Fibroblast of pulmonary artery (primary cell): ENCODE measurements around the gene GUCA1C.

Experiments used
- DNase-seq: peaks from one replicate; pipeline ENCODE4 v3.0.0-alpha.2; 2010; ENCODE audit warnings: low read depth
- H3K4me3 ChIP-seq: replicated peaks from 2 replicates; pipeline ENCODE4 v1.5.1; 2011; ENCODE audit warnings: low read depth, mild to moderate bottlenecking, control low read depth, low read length, moderate library complexity
- TF ChIP-seq, protein P1 (sequence below): IDR thresholded peaks from 2 replicates; pipeline ENCODE4 v1.5.1; 2011; ENCODE audit warnings: mild to moderate bottlenecking, control low read depth, low read length, inconsistent platforms; ENCODE audit errors: missing control alignments

Gene GUCA1C

DNA sequence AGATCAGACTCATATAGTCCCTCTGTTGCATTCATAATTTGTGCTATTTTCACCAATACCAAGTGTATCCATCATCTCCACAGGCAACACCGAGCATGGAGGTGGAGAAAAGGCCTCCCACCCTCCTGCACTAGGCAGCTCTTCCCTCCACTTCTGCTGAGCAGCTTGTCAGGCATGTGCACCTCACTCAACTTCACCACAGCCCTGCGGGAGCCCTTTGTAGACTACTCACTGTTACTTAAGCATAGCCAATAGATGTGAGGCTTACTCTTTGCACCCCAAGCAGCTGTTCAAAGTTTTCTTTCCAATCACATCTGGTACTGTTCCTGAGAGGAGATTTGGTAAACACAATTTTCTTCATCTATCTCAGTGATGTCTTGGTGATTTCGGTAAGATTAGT lies 16.9 kb upstream of the GUCA1C start:
- TF ChIP-seq, protein P1, sequence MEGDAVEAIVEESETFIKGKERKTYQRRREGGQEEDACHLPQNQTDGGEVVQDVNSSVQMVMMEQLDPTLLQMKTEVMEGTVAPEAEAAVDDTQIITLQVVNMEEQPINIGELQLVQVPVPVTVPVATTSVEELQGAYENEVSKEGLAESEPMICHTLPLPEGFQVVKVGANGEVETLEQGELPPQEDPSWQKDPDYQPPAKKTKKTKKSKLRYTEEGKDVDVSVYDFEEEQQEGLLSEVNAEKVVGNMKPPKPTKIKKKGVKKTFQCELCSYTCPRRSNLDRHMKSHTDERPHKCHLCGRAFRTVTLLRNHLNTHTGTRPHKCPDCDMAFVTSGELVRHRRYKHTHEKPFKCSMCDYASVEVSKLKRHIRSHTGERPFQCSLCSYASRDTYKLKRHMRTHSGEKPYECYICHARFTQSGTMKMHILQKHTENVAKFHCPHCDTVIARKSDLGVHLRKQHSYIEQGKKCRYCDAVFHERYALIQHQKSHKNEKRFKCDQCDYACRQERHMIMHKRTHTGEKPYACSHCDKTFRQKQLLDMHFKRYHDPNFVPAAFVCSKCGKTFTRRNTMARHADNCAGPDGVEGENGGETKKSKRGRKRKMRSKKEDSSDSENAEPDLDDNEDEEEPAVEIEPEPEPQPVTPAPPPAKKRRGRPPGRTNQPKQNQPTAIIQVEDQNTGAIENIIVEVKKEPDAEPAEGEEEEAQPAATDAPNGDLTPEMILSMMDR = no peak
- H3K4me3 ChIP-seq = no peak overlapping the region
- no peak for DNase-seq

DNA sequence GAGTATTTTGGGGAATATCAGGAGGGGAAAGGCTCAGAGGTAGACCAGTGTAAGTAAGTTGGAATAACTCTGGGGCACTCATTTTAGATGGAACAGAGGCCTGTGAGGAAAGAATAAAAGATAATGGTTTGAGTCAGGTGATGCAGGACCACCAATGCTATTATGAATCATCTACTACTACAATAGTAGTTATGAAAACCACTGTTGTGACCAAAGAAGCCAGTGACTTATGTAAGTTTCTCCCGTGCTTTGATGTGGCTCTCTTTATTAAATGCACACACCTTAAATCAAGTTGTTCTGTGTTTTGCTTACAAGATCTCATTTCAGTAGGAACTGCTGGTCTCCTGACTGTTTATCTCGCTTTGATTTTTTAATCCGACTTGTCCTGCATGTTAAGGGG lies 13.1 kb upstream of the GUCA1C start:
- no peak overlapping the region for H3K4me3 ChIP-seq
- no peak for DNase-seq
- TF ChIP-seq, protein P1 = no peak

DNA sequence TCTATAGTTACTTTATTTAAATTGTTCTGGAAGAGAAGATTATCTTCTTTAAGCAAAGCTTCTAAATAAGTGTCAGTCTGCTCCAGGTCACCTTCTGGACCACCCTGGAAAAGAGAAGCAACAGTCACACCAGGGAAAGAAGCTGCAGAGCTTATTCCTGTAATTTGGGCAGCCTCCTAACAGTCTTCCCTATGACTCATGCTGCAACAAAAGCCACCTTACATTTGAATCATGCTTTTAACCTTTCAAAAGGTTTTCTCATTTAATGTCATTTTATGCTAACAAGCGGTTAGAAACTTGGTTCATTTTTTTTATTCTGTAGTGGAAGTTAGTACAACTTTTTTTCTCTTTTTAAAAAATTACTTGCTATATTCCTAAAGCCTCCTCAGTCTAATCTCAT lies 5.3 kb upstream of the GUCA1C start:
- no peak overlapping the region for H3K4me3 ChIP-seq
- TF ChIP-seq, protein P1 = no peak
- no peak for DNase-seq

DNA sequence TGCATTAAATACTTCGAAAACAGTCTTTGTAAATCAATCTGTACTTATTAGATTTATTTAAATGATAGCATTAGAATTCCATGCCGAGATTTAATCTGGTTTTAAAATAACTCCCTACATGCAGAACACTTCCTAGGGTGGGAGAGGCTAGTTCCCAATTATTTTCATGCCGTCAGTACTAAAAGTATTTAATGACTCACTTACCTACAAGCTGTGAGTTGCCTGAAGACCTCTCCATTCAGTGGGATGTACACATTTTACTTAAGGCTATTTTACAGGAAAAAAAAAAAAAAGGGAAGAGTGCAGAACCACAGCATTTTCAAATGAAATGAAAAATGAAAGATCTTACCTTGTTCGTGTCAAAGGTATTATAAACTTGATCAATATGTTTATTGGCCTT lies 469 bp downstream of the GUCA1C start:
- no peak for DNase-seq
- H3K4me3 ChIP-seq = no peak overlapping the region
- TF ChIP-seq, protein P1 = no peak

DNA sequence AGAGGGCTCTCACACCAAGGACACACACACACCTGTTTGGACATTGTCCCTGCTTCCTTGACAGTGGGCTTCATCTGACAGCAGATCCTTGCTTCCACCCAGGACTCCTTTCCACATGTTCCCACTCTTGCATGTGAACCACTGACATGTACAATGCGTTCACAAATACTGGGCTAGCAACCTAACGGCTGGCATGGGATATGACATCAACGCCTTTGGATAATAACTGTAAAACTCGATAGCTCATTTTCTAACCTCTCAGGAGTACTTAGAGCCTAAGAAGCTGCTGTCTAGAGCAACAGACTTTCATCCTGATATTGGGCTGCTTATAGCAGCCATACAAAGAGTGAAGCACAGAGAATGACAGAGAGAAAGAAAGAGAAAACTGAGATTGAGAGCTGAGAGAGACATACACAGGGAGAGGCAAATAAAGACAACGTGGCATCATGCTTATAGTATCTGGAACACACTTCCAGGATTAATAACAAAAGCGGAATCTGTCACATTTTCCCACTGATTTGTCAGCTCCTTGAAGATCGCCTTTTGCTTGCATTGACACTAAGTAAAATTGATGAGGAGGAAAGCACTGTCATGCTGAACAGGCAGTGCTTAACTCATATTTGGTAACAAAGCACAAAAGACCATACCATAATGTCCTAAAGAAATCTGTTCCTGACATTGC lies 1.7 kb downstream of the GUCA1C start:
- no peak for DNase-seq
- no peak overlapping the region for H3K4me3 ChIP-seq
- TF ChIP-seq, protein P1 = no peak

DNA sequence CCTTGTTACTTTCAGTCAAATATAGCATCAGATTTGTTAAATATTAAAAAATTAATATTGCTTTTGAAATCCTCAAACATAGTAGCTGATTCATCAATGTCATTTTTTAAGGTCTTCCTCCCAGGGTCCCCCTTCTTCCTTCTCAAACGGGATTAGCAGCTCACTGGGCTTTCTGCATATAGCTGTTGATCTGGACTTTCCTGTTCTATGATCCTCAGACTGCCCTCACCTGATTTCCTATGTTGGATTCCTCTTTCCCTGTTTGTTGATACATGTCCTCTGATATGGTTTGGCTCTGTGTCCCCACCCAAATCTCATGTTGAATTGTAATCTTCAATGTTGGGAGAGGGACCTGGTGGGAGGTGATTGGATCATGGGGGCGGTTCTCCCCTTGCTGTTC lies 5.8 kb downstream of the GUCA1C start:
- TF ChIP-seq, protein P1 = no peak
- DNase-seq = no peak
- no peak overlapping the region for H3K4me3 ChIP-seq
